GM19463 (cell line): ENCODE measurements around the gene RAPGEF2.

Source experiments
- ATAC-seq: cut with Tn5 transposase; IDR thresholded peaks from one replicate; pipeline ENCODE4 v1.9.1; 2021; ENCODE audit warnings: mild to moderate bottlenecking, moderate library complexity; ENCODE audit not compliant: unreplicated experiment

The RAPGEF2 gene

GRCh38 chr4:159190651-159191050 is 87.8 kb downstream of the RAPGEF2 start:
- no peak for ATAC-seq

GRCh38 chr4:159191989-159192388 is 89.1 kb downstream of the RAPGEF2 start:
- ATAC-seq = no peak

DNA sequence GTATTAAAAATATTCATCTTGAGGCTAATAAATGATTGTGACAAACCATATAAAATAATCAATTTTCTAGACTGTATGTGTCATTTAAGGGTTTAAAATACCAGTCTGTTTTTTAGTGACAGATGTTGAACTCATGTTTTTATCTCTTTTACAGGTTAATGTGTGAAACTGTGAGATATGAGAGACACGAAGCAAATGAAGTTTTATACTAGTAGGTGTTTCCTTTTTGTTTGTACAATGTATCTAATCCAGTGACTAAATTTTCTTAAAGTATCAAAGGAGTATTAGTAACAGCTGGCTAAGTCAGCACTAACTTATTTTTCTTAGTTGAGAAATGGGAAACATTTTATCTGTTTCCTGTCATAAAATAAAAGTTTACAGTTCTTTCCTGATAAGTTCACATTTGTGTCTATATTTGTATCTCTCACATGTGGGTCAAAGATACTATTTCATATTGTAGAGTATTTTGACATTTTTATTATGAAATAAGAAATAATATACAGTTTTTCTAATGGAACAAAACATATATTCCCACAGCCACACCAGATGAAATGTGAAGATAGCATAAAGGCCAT is 90.3 kb downstream of the RAPGEF2 start:
- ATAC-seq = no peak

- ATAC-seq = no peak
These were observed 92.5 kb downstream of the RAPGEF2 start for GRCh38 chr4:159195361-159195769.

- no peak for ATAC-seq
These were observed 94.5 kb downstream of the RAPGEF2 start for GRCh38 chr4:159197260-159197884.

- ATAC-seq = no peak
These were observed 95.0 kb downstream of the RAPGEF2 start for GRCh38 chr4:159197885-159198269.

DNA sequence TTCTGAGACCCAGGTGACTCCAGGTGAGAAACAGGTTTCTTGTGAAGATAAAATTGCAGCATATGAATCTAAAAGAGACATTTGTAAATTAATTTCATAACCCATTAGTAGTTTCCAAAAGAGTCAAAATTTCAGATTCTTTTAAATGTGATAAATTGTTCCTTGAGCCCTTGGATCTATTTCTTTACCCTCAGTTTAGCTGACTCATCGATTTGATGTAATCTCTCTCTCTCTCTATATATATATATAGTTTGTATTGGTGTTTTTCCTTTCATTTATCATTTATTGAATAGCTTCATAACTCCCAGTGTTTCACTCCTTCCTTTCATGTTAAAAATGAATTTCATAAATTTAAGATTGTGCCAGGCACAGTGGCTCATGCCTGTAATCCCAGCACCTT is 96.9 kb downstream of the RAPGEF2 start:
- ATAC-seq = no peak

DNA sequence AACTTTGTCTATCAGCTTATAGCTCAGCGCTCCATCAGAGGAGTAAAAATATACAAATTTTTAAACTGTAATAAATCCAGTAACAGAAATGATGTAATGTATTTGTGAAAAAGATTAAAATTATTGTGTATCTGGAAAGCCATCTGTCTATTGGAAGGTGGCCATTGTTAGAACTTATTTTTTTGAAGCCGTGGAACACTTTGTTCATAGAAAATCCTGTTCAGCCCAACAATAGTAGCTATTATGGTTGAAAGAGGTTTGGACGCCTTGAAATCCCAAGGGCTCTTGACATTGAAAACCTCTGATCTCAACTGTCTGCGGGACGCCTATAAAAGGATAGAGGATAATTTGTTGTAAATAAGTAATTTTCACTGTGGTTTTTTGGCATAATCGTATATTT is 98.3 kb downstream of the RAPGEF2 start:
- no peak for ATAC-seq

GRCh38 chr4:159204566-159204965 is 101.7 kb downstream of the RAPGEF2 start:
- no peak for ATAC-seq

- ATAC-seq = no peak
These were observed 102.6 kb downstream of the RAPGEF2 start for GRCh38 chr4:159205466-159205865.

DNA sequence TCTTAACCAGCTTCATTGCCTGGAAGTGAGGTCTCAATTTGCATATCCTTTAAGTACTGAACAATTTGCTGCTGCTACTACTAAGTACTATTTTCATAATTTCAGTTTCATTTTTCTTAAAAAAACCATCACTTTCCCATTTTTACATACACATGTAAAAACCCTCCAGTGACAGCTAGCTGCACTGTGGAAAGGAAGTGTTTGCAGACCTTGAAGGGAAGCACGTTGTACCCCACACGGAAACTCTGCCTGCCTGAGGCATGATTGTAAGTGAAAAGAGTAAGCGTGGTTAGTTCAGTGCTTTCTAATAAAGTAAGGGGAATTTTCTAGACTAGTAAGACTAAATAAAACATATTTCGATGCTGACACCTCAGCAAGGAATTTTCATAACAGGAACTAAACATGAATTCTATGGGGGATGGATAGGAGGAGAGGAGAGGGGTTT is 103.6 kb downstream of the RAPGEF2 start:
- peak; percentile 91 for ATAC-seq

- ATAC-seq = no peak
These were observed 106.4 kb downstream of the RAPGEF2 start for GRCh38 chr4:159209249-159209648.

- no peak for ATAC-seq
These were observed 108.1 kb downstream of the RAPGEF2 start for GRCh38 chr4:159210975-159211374.

- no peak for ATAC-seq
These were observed 109.9 kb downstream of the RAPGEF2 start for GRCh38 chr4:159212675-159213293.

DNA sequence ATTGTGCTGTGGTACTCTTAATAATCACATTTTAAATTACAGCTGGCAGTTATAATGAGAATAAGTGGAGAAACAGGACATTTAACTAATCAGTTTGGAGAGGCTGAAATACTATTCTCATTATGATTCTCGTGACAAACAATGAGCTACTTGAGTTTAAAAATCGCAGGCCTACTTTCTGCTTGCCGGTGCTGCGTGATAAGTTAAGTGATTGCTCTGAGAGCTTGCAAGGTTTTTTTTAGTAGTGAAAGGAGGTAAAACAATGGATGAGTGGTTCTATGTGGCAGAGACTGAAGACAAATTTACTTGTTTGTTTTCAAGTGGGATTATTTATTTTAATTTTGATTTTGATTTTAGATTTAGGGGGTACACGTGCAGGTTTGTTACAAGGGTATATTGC is 114.0 kb downstream of the RAPGEF2 start:
- ATAC-seq = no peak

DNA sequence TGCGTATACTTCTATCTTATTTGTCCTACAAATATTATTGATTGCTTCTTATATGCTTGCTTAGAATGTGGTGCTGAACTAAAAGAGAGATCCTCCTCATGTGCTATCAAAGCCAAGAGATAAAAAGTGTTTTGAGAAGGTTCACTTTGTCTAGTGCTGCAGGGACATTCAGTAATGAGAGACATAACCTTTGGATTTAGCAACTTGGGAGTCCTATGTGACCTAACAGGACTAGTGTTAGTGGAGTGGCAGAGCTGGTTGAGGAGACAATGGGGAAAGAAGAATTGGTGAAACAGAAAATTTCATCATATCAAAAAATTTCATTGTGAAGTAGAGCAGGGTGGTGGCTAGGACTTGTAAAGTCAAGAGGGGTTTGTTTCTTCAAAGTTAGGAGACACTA is 117.0 kb downstream of the RAPGEF2 start:
- no peak for ATAC-seq

- no peak for ATAC-seq
These were observed 117.5 kb downstream of the RAPGEF2 start for GRCh38 chr4:159220353-159220752.

DNA sequence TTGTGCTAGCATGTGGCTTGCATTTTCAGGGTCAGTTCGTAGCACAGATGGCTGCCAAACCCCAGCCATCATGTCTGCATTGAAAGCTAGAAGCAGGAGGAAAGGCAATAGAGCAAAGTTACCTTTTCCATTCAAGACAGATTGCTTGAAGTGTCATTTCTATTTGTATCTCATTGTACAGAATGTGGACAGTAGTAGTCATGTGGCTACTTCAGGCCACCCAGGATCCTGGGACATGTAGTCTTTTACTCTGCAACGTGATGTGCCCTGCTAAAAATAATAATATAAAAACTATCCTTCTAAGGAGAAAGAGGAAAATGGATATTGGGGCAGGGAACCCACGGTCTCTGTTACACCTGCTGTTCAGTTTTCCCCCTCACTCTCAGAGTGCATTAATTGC is 118.4 kb downstream of the RAPGEF2 start:
- no peak for ATAC-seq

GRCh38 chr4:159222043-159222552 is 119.2 kb downstream of the RAPGEF2 start:
- no peak for ATAC-seq

DNA sequence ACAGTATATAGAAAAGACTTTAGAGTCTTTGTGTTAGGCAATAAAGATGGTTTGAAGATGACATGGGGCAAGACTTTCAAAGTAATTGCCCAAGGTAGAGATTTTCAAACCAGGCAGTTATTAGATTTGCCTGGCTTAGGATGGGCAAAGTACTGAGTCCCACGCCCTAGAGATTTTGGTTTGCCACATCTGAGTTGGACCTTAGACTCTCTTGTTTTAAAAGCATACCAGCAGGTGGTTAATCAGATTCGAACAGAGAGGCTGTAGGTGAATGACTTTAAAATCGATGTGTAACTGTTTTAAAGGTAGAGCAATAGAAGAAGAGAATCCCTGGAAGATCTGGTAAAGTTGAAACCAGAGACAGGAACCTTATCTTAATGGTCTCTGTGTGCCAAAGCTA is 121.5 kb downstream of the RAPGEF2 start:
- ATAC-seq = no peak

- ATAC-seq = no peak
These were observed 124.5 kb downstream of the RAPGEF2 start for GRCh38 chr4:159227378-159227777.

- ATAC-seq = no peak
These were observed 125.1 kb downstream of the RAPGEF2 start for GRCh38 chr4:159227984-159228383.
